Neural progenitor cell (in vitro differentiated cells): ENCODE measurements around the gene ANXA11. TPM values are rescaled to one million over a fixed set of nuclear protein-coding genes. Genes with fewer than 3 reads are reported as not detected.

Experiments
- DNase-seq: peaks from one replicate; pipeline ENCODE4 v3.0.0-alpha.2; 2016; ENCODE audit warnings: low spot score
- H2AFZ ChIP-seq: fragments of 200-600 bp; sonication (generic); replicated peaks from 2 replicates; pipeline ENCODE4 v1.6.1; 2016; ENCODE audit warnings: antibody characterized with exemption
- H3F3A ChIP-seq: fragments of 200-600 bp; sonication (generic); 2 replicates; pipeline ENCODE4 v1.6.1; 2016; ENCODE audit warnings: antibody characterized with exemption, low read depth
- H3K27ac ChIP-seq: fragments of 200-600 bp; sonication (generic); 2 replicates; pipeline ENCODE4 v1.5.1; 2016; ENCODE audit warnings: mild to moderate bottlenecking
- H3K27me3 ChIP-seq: fragments of 200-600 bp; sonication (generic); 2 replicates; pipeline ENCODE4 v1.6.1; 2016; ENCODE audit warnings: mild to moderate bottlenecking, moderate library complexity
- H3K36me3 ChIP-seq: fragments of 200-600 bp; sonication (generic); 2 replicates; pipeline ENCODE4 v1.5.1; 2016
- H3K4me1 ChIP-seq: fragments of 200-600 bp; sonication (generic); 2 replicates; pipeline ENCODE4 v1.6.1; 2016; ENCODE audit warnings: mixed run types
- H3K4me2 ChIP-seq: fragments of 200-600 bp; sonication (generic); 2 replicates; pipeline ENCODE4 v1.6.1; 2016
- H3K4me3 ChIP-seq: fragments of 200-600 bp; sonication (generic); 2 replicates; pipeline ENCODE4 v1.5.1; 2016
- H3K79me2 ChIP-seq: fragments of 200-600 bp; sonication (generic); 2 replicates; pipeline ENCODE4 v1.6.1; 2016; ENCODE audit warnings: low read depth
- H3K9ac ChIP-seq: fragments of 200-600 bp; sonication (generic); 2 replicates; pipeline ENCODE4 v1.6.1; 2016
- H3K9me3 ChIP-seq: fragments of 200-600 bp; sonication (generic); 2 replicates; pipeline ENCODE4 v1.5.1; 2016; ENCODE audit warnings: low read depth
- H4K20me1 ChIP-seq: fragments of 200-600 bp; sonication (generic); 2 replicates; pipeline ENCODE4 v1.6.1; 2016; ENCODE audit warnings: low read depth
- H3K27ac Mint-ChIP-seq: 3 replicates; pipeline ENCODE4 v1.8.0; 2021; ENCODE audit warnings: mixed read lengths
- H3K27me3 Mint-ChIP-seq: 2 replicates; pipeline ENCODE4 v1.8.0; 2022; ENCODE audit warnings: low read depth, mild to moderate bottlenecking, inconsistent platforms, moderate library complexity, mixed read lengths; ENCODE audit not compliant: insufficient read depth
- H3K36me3 Mint-ChIP-seq: 3 replicates; pipeline ENCODE4 v1.8.0; 2021; ENCODE audit warnings: mixed read lengths
- H3K4me1 Mint-ChIP-seq: 3 replicates; pipeline ENCODE4 v1.8.0; 2021; ENCODE audit warnings: mixed read lengths
- H3K4me3 Mint-ChIP-seq: 3 replicates; pipeline ENCODE4 v1.8.0; 2021; ENCODE audit warnings: mild to moderate bottlenecking, moderate library complexity, mixed read lengths
- H3K9me3 Mint-ChIP-seq: 3 replicates; pipeline ENCODE4 v1.8.0; 2020; ENCODE audit warnings: mixed read lengths
- EZH2 ChIP-seq: fragments of 200-600 bp; sonication (generic); IDR thresholded peaks from 2 replicates; pipeline ENCODE4 v1.6.1; 2017; ENCODE audit warnings: antibody characterized with exemption, mild to moderate bottlenecking, moderate library complexity
- EZH2phosphoT487 ChIP-seq: fragments of 200-600 bp; sonication (generic); IDR thresholded peaks from 2 replicates; pipeline ENCODE4 v1.6.1; 2017; ENCODE audit warnings: antibody characterized with exemption
- total RNA-seq: library from RNA; depleted of rRNA; stranded (reverse); fragments of >200 nt; gene quantifications from 2 replicates; pipeline ENCODE4 v1.2.3, GENCODE V29; 2015; ENCODE audit warnings: low replicate concordance
- TF ChIP-seq, protein P1 (sequence below): fragments of 200-600 bp; sonication (generic); IDR thresholded peaks from 2 replicates; pipeline ENCODE4 v1.5.1; 2017; ENCODE audit warnings: antibody characterized with exemption, mild to moderate bottlenecking

The ANXA11 gene
- total RNA-seq, 1 donor from 2014 or later: 2.7 TPM

DNA sequence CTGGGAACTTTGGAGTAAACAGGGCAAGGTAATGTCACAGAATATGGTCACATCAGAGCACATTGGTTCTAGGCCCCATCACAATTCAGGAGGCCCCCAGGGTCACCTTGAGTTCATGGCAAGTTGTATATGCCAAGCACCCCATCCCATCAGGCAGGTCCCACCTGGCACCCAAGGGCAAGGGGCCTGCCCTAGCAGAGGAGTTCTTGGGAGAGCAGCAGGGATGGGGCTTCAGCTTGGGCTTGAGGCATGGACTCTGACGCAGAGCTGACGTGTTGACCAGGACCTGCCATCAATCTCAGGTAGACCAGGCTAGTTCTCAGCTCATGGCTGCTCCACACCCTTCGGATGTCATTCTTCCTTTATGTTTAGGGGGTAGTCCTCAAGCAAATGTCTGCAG is 51.9 kb downstream of the ANXA11 start:
- no peaks in the 10 kb centered on the region for H3K36me3 ChIP-seq
- no peak overlapping the region for H3K9ac ChIP-seq
- no peaks in the 10 kb centered on the region for H3K36me3 Mint-ChIP-seq

DNA sequence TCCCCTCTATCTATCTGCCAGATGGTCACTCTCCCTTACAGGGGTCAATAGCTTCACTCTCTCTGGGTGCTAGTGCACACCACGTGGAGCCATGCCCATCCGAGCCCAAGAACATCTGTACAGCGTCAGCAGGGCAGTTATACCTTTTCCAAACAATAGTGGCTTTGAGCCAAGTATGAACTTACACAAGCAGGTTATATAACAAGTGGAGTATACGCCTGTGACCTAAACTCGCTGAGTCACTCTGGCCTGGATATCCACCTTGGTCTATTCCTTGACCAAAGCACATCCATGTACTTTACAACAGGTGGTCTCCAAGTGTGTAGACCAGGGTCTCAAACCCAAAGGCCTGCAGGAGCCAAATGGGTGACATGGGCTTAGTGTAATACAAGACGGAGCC is 52.5 kb downstream of the ANXA11 start:
- no peaks in the 10 kb centered on the region for H4K20me1 ChIP-seq
- H3K4me3 ChIP-seq: no peak overlapping the region
- Mint-ChIP-seq H3K4me1 (peaks cover under 1% of the 10 kb centered on the region), H3K9me3 (peaks cover 9% of the 10 kb centered on the region), H3K36me3 (no peaks in the 10 kb centered on the region), H3K4me3 (no peak overlapping the region), H3K27ac (no peak overlapping the region), H3K27me3 (no peaks in the 10 kb centered on the region)
- no peaks in the 10 kb centered on the region for H3K79me2 ChIP-seq
- no peak overlapping the region for H3K9ac ChIP-seq
- no peaks in the 10 kb centered on the region for H3K9me3 ChIP-seq
- no peak overlapping the region for H2AFZ ChIP-seq
- no peaks in the 10 kb centered on the region for H3K4me1 ChIP-seq
- no peaks in the 10 kb centered on the region for H3K36me3 ChIP-seq
- no peak for DNase-seq
- H3K27ac ChIP-seq: no peak overlapping the region
- no peaks in the 10 kb centered on the region for H3F3A ChIP-seq
- H3K4me2 ChIP-seq: no peak overlapping the region
- H3K27me3 ChIP-seq: no peaks in the 10 kb centered on the region
- TF ChIP-seq EZH2: no peak
- TF ChIP-seq EZH2phosphoT487: no peak
- TF ChIP-seq, protein P1, sequence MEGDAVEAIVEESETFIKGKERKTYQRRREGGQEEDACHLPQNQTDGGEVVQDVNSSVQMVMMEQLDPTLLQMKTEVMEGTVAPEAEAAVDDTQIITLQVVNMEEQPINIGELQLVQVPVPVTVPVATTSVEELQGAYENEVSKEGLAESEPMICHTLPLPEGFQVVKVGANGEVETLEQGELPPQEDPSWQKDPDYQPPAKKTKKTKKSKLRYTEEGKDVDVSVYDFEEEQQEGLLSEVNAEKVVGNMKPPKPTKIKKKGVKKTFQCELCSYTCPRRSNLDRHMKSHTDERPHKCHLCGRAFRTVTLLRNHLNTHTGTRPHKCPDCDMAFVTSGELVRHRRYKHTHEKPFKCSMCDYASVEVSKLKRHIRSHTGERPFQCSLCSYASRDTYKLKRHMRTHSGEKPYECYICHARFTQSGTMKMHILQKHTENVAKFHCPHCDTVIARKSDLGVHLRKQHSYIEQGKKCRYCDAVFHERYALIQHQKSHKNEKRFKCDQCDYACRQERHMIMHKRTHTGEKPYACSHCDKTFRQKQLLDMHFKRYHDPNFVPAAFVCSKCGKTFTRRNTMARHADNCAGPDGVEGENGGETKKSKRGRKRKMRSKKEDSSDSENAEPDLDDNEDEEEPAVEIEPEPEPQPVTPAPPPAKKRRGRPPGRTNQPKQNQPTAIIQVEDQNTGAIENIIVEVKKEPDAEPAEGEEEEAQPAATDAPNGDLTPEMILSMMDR: no peak

More for the DNA sequence above, 51.9 kb downstream of the ANXA11 start:
- Histone ChIP-seq H3K27me3 (no peaks in the 10 kb centered on the region), H3F3A (no peaks in the 10 kb centered on the region), H3K79me2 (no peaks in the 10 kb centered on the region), H2AFZ (no peak overlapping the region), H3K4me3 (no peak overlapping the region), H4K20me1 (no peaks in the 10 kb centered on the region), H3K4me1 (no peaks in the 10 kb centered on the region), H3K4me2 (no peak overlapping the region), H3K27ac (no peak overlapping the region), H3K9me3 (no peaks in the 10 kb centered on the region)
- Mint-ChIP-seq H3K9me3 (peaks cover 9% of the 10 kb centered on the region), H3K4me3 (no peak overlapping the region), H3K4me1 (peaks cover 7% of the 10 kb centered on the region), H3K27me3 (peaks cover under 1% of the 10 kb centered on the region), H3K27ac (no peak overlapping the region)
- DNase-seq: no peak
- no peak for TF ChIP-seq EZH2phosphoT487
- no peak for TF ChIP-seq EZH2
- TF ChIP-seq, protein P1: no peak

DNA sequence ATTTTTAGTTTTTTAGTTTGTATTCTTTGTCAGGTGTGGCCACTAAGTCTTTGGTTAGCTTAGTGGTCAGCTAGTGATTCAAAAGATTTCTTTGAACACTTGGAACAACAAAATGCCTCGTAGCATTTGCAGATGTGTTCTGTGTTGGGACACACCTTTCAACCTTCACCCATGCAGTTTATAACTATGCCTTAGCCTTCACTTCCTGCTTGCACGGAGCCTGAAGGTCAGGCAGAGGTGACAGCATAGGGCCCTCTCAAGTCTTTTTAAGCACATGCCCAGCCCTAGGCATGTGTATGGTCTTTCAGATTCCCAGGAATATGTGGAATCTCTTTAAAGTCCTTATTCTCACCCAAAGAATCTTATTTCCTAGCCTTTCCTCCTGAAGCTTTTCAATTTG is 55.2 kb downstream of the ANXA11 start:
- Histone ChIP-seq H3K9ac (no peak overlapping the region), H3F3A (no peaks in the 10 kb centered on the region), H4K20me1 (no peaks in the 10 kb centered on the region), H3K27ac (no peak overlapping the region), H2AFZ (no peak overlapping the region), H3K36me3 (no peaks in the 10 kb centered on the region), H3K4me1 (no peaks in the 10 kb centered on the region), H3K4me2 (no peak overlapping the region), H3K9me3 (no peaks in the 10 kb centered on the region), H3K4me3 (no peak overlapping the region), H3K27me3 (peaks cover 1% of the 10 kb centered on the region), H3K79me2 (no peaks in the 10 kb centered on the region)
- TF ChIP-seq, protein P1: no peak
- TF ChIP-seq EZH2 (no peak), EZH2phosphoT487 (no peak)
- H3K27ac Mint-ChIP-seq: no peak overlapping the region
- no peaks in the 10 kb centered on the region for H3K36me3 Mint-ChIP-seq
- peaks cover 9% of the 10 kb centered on the region for H3K9me3 Mint-ChIP-seq
- no peaks in the 10 kb centered on the region for H3K4me1 Mint-ChIP-seq
- H3K4me3 Mint-ChIP-seq: no peak overlapping the region
- DNase-seq: no peak
- no peaks in the 10 kb centered on the region for H3K27me3 Mint-ChIP-seq
